Measurements from ENCODE around the gene SEC14L2. TPM values are rescaled to one million over a fixed set of nuclear protein-coding genes. Genes with fewer than 3 reads are reported as not detected.

The SEC14L2 gene
- total RNA-seq, 1 experiment from 2014 or later = 14.4 TPM

- Histone ChIP-seq H3K27ac (ENCODE audit: low read depth, low read length, poor library complexity, severe bottlenecking) (no peak overlapping the region), H3K36me3 (ENCODE audit: insufficient read depth, low read length, poor library complexity, severe bottlenecking) (no peaks in the 10 kb centered on the region), H3K4me1 (ENCODE audit: insufficient read depth, low read length, poor library complexity, severe bottlenecking) (peaks cover 22% of the 10 kb centered on the region), H3K4me3 (ENCODE audit: low read depth, low read length, poor library complexity, severe bottlenecking) (no peak overlapping the region), H3K27me3 (replicated peaks; ENCODE audit: insufficient read depth, low read depth, low read length, poor library complexity) (no peaks in the 10 kb centered on the region), H3K9me3 (ENCODE audit: low read depth, low read length, poor library complexity, severe bottlenecking) (no peaks in the 10 kb centered on the region)
- TF ChIP-seq EZH2 (IDR thresholded peaks at IDR 0.05; ENCODE audit: borderline replicate concordance, low read depth, low read length, poor library complexity, severe bottlenecking) = no peak
- TF ChIP-seq, protein P1, sequence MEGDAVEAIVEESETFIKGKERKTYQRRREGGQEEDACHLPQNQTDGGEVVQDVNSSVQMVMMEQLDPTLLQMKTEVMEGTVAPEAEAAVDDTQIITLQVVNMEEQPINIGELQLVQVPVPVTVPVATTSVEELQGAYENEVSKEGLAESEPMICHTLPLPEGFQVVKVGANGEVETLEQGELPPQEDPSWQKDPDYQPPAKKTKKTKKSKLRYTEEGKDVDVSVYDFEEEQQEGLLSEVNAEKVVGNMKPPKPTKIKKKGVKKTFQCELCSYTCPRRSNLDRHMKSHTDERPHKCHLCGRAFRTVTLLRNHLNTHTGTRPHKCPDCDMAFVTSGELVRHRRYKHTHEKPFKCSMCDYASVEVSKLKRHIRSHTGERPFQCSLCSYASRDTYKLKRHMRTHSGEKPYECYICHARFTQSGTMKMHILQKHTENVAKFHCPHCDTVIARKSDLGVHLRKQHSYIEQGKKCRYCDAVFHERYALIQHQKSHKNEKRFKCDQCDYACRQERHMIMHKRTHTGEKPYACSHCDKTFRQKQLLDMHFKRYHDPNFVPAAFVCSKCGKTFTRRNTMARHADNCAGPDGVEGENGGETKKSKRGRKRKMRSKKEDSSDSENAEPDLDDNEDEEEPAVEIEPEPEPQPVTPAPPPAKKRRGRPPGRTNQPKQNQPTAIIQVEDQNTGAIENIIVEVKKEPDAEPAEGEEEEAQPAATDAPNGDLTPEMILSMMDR (conservative IDR thresholded peaks at IDR 0.05; ENCODE audit: low read depth, low read length) = no peak
- intact Hi-C loops (cut with micrococcal nuclease; ENCODE audit: unreplicated experiment) = no loop called here
- no peak for DNase-seq (ENCODE audit: low spot score)
- ChIA-PET CTCF (no interaction called here), POLR2A (ENCODE audit: low non-redundant PET) (interaction anchor here (0.6 kb wide), 1 partner anchor 11 kb away, joined by 6 read pairs; no protein-coding TSS in a partner anchor)
- no TSS peak for BruUV-seq (replicated peaks)
Measured at GRCh38 chr22:30358541-30358940, 38.3 kb upstream of the SEC14L2 start.

GRCh38 chr22:30361916-30362650 lies 34.7 kb upstream of the SEC14L2 start:
- no TSS peak for BruUV-seq (replicated peaks)
- H3K4me3 ChIP-seq (ENCODE audit: low read depth, low read length, poor library complexity, severe bottlenecking) = no peak overlapping the region
- peaks cover 9% of the 10 kb centered on the region for H3K4me1 ChIP-seq (ENCODE audit: insufficient read depth, low read length, poor library complexity, severe bottlenecking)
- no peak for TF ChIP-seq EZH2 (IDR thresholded peaks at IDR 0.05; ENCODE audit: borderline replicate concordance, low read depth, low read length, poor library complexity, severe bottlenecking)
- TF ChIP-seq, protein P1 (conservative IDR thresholded peaks at IDR 0.05; ENCODE audit: low read depth, low read length) = no peak
- no peaks in the 10 kb centered on the region for H3K27me3 ChIP-seq (replicated peaks; ENCODE audit: insufficient read depth, low read depth, low read length, poor library complexity)
- no peaks in the 10 kb centered on the region for H3K9me3 ChIP-seq (ENCODE audit: low read depth, low read length, poor library complexity, severe bottlenecking)
- POLR2A ChIA-PET (ENCODE audit: low non-redundant PET) = no interaction called here
- no peak for DNase-seq (ENCODE audit: low spot score)
- H3K36me3 ChIP-seq (ENCODE audit: insufficient read depth, low read length, poor library complexity, severe bottlenecking) = no peaks in the 10 kb centered on the region
- H3K27ac ChIP-seq (ENCODE audit: low read depth, low read length, poor library complexity, severe bottlenecking) = no peak overlapping the region
- CTCF ChIA-PET = no interaction called here
- intact Hi-C loops (cut with micrococcal nuclease; ENCODE audit: unreplicated experiment) = no loop called here

- intact Hi-C loops (cut with micrococcal nuclease; ENCODE audit: unreplicated experiment) = no loop called here
- no peak for DNase-seq (ENCODE audit: low spot score)
- TF ChIP-seq, protein P1 (conservative IDR thresholded peaks at IDR 0.05; ENCODE audit: low read depth, low read length) = no peak
- no peak for TF ChIP-seq EZH2 (IDR thresholded peaks at IDR 0.05; ENCODE audit: borderline replicate concordance, low read depth, low read length, poor library complexity, severe bottlenecking)
- Histone ChIP-seq H3K27me3 (replicated peaks; ENCODE audit: insufficient read depth, low read depth, low read length, poor library complexity) (no peaks in the 10 kb centered on the region), H3K9me3 (ENCODE audit: low read depth, low read length, poor library complexity, severe bottlenecking) (no peaks in the 10 kb centered on the region), H3K27ac (ENCODE audit: low read depth, low read length, poor library complexity, severe bottlenecking) (no peak overlapping the region), H3K4me3 (ENCODE audit: low read depth, low read length, poor library complexity, severe bottlenecking) (no peak overlapping the region), H3K4me1 (ENCODE audit: insufficient read depth, low read length, poor library complexity, severe bottlenecking) (peaks cover 2% of the 10 kb centered on the region), H3K36me3 (ENCODE audit: insufficient read depth, low read length, poor library complexity, severe bottlenecking) (no peaks in the 10 kb centered on the region)
- no TSS peak for BruUV-seq (replicated peaks)
- POLR2A ChIA-PET (ENCODE audit: low non-redundant PET) = no interaction called here
- CTCF ChIA-PET = no interaction called here
Measured at GRCh38 chr22:30362651-30363281, 34.1 kb upstream of the SEC14L2 start.
